Stimulated activated naive CD4-positive, alpha-beta T cell (primary cell): ENCODE results near the gene CHMP3.
"Not testable (repeated sequence)": the region's sequence is repeated elsewhere in the genome, so short reads cannot be mapped to it uniquely, and the experiment has no call there.

Experiments used
- DNase-seq, 6 experiments: peaks; one replicate each; lab custom pipeline; 2025; lab: John Stamatoyannopoulos, UW

CHMP3 gene

GRCh38 chr2:86507600-86507999, 55.6 kb downstream of the CHMP3 start:
- DNase-seq, result no peak

- DNase-seq, result no peak
Observed at GRCh38 chr2:86500325-86501083, 62.7 kb downstream of the CHMP3 start.

- DNase-seq, result no peak
Observed at GRCh38 chr2:86499326-86499725, 63.9 kb downstream of the CHMP3 start.

- DNase-seq, result no peak
Observed at GRCh38 chr2:86498468-86499260, 64.6 kb downstream of the CHMP3 start.

- not testable (repeated sequence) for DNase-seq
Observed at GRCh38 chr2:86496391-86496790, 66.9 kb downstream of the CHMP3 start.

GRCh38 chr2:86492048-86492453, 71.2 kb downstream of the CHMP3 start:
- no peak for DNase-seq

- no peak for DNase-seq
Observed at GRCh38 chr2:86491088-86491487, 72.2 kb downstream of the CHMP3 start.

GRCh38 chr2:86490245-86490644, 73.0 kb downstream of the CHMP3 start:
- no peak for DNase-seq

- DNase-seq, result no peak
Observed at GRCh38 chr2:86489542-86489941, 73.7 kb downstream of the CHMP3 start.

GRCh38 chr2:86488561-86489250, 74.5 kb downstream of the CHMP3 start:
- DNase-seq, result no peak

- peak in 1 of 6 experiments; percentile 3 for DNase-seq
Observed at GRCh38 chr2:86487062-86487461, 76.2 kb downstream of the CHMP3 start.

- DNase-seq, result no peak
Observed at GRCh38 chr2:86485802-86486201, 77.4 kb downstream of the CHMP3 start.

- DNase-seq, result no peak
Observed at GRCh38 chr2:86485103-86485502, 78.1 kb downstream of the CHMP3 start.

GRCh38 chr2:86484385-86484784, 78.9 kb downstream of the CHMP3 start:
- no peak for DNase-seq

- DNase-seq, result no peak
Observed at GRCh38 chr2:86482034-86482433, 81.2 kb downstream of the CHMP3 start.

- DNase-seq, result no peak
Observed at GRCh38 chr2:86480105-86480504, 83.1 kb downstream of the CHMP3 start.

- DNase-seq, result no peak
Observed at GRCh38 chr2:86477349-86477748, 85.9 kb downstream of the CHMP3 start.

- DNase-seq, result no peak
Observed at GRCh38 chr2:86476918-86477317, 86.3 kb downstream of the CHMP3 start.

- no peak for DNase-seq
Observed at GRCh38 chr2:86476092-86476491, 87.2 kb downstream of the CHMP3 start.

- DNase-seq, result no peak
Observed at GRCh38 chr2:86471637-86472036, 91.6 kb downstream of the CHMP3 start.

- DNase-seq, result no peak
Observed at GRCh38 chr2:86470890-86471289, 92.4 kb downstream of the CHMP3 start.

- peak in 4 of 6 experiments; percentile 3 to 38 (median 30) for DNase-seq
Observed at GRCh38 chr2:86468162-86469033, 94.8 kb downstream of the CHMP3 start.
